Peyer's patch (tissue), 4 donors: ENCODE data around the gene RPS6KB1.

ENCODE experiments used
- CTCF ChIP-seq, 6 experiments: fragments of 450-650 bp in 4 of 6; fragments of 200-600 bp in 2 of 6; sonication (generic) in 1 of 6; IDR thresholded peaks; one replicate each; pipeline ENCODE4 v1.5.1; 2017 to 2019; ENCODE audit warnings: antibody characterized with exemption in 6 of 6, mild to moderate bottlenecking in 3 of 6, moderate library complexity in 1 of 6
- POLR2A ChIP-seq, 2 donors: fragments of 450-650 bp; IDR thresholded peaks; one replicate each; pipeline ENCODE4 v1.5.1; 2017; ENCODE audit warnings: antibody characterized with exemption in 2 of 2, mild to moderate bottlenecking in 2 of 2, moderate library complexity in 2 of 2

GRCh38 chr17:59878624-59879023 is 14.3 kb upstream of the RPS6KB1 start:
- TF ChIP-seq CTCF (IDR thresholded peaks at IDR 0.05) (no peak), POLR2A (IDR thresholded peaks at IDR 0.05) (no peak)
